Activated T-helper 17 cell treated with anti-CD3 and anti-CD28 coated beads, Interleukin-2, amount 50 U/mL, for 72 hours (primary cell): ENCODE measurements around the gene SGK1. TPM values are rescaled to one million over a fixed set of nuclear protein-coding genes. Genes with fewer than 3 reads are reported as not detected.
A peak's percentile ranks its signal among the peaks of the same experiment; 100 is the strongest.
"Not testable (repeated sequence)": the region's sequence is repeated elsewhere in the genome, so short reads cannot be mapped to it uniquely, and the experiment has no call there.

Experiments
- ATAC-seq: fragments of 150-1000 bp; cut with Tn5 transposase; replicated peaks from 2 replicates; pipeline ENCODE4 v1.10.0; 2021; ENCODE audit warnings: mild to moderate bottlenecking, moderate library complexity
- H3K27ac Mint-ChIP-seq: one replicate; pipeline ENCODE4 v1.8.0; 2022; ENCODE audit warnings: mixed read lengths
- H3K27me3 Mint-ChIP-seq: one replicate; pipeline ENCODE4 v1.8.0; 2022; ENCODE audit warnings: mixed read lengths
- H3K36me3 Mint-ChIP-seq: one replicate; pipeline ENCODE4 v1.8.0; 2022; ENCODE audit warnings: low read depth, mild to moderate bottlenecking, mixed read lengths
- H3K4me1 Mint-ChIP-seq: one replicate; pipeline ENCODE4 v1.8.0; 2022; ENCODE audit warnings: mixed read lengths
- H3K4me3 Mint-ChIP-seq: one replicate; pipeline ENCODE4 v1.8.0; 2022; ENCODE audit warnings: mild to moderate bottlenecking, mixed read lengths
- H3K9me3 Mint-ChIP-seq: one replicate; pipeline ENCODE4 v1.8.0; 2022; ENCODE audit warnings: mixed read lengths
- total RNA-seq, 2 donors: library from RNA; stranded (reverse); gene quantifications; one replicate each; pipeline ENCODE4 v1.2.3, GENCODE V29; 2022

Gene SGK1
- total RNA-seq, 2 donors from 2014 or later: 29.7 to 51.5 TPM

DNA sequence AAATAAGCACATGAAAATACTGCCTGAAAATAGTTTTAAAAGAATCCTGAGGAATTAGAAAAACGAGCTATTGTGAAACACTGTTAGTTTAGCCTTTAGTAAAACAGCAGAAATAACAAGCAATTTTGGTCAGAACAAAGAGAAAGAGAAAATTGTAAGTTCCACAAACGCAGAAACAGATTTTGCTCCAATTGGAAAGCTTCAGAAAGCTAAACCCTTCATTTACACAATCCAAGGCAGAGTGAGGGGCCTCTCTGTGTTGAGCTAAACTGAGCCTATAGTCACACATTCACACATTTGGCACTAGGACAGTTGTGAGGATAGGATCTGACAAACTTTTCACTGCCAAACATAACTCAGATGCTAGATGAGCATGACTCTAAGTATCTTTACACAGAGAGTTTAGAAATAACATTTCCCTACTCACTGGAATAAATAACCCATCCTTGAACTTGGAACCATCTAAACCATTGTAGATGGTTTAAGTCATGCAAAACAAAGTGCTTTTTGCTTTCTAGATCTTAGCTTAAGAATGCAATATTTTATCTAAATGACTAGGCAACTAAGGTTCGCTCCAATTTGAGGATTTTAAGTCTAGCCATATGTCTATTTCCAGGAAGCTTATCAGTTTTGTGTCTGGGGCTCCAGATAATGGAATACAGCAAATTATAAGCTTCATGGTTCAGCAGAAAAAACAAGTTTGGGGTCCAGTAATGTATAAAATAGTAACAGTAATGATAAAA lies 122.6 kb downstream of the SGK1 start:
- no peak for ATAC-seq
- Mint-ChIP-seq H3K27me3 (no peaks in the 10 kb centered on the region), H3K9me3 (no peaks in the 10 kb centered on the region), H3K4me3 (no peak overlapping the region), H3K36me3 (no peaks in the 10 kb centered on the region), H3K27ac (no peak overlapping the region), H3K4me1 (peaks cover 5% of the 10 kb centered on the region)

DNA sequence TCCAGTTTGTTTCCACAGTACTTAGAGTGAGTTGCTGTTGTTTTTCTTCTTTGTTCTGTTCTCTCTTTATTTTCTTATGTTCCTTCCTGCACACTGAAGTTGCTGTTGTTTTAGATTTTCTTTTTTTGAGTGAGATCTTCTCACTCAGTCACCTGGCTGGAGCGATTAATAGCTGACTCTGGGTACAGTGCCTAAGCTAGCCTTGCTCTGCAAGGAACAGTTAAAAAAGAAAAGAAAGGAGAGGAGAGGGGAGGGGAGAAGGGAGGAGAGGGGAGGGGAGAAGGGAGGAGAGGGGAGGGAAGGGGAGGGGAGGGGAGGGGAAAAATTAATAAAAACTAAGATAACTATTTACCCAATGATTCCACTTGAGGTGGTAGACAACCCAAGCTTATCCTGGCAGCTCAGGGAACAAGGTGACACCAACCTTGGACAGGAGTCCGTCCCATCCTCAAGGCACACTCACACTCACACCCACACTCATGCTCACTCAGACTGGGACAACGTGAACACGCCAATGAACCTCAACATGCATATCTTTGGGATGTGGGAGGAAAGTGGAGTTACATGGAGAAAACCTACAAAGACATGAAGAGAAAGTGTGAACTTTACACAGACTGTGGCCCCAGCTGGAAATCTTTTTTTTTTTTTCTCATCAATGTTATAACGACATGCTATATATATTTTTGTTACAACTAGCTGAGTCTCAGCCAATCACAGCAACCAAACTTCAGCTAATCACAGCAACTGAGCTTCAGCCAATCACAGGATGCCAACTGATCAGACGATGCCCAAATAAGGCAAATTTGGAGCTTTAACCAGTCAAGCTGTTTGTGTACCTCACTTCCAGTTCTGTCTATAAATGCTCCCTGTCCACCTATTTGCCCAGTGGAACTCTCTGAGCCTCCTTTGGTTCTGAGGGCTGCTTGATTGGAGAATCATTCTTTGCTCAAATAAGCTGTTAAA lies 124.1 kb downstream of the SGK1 start:
- no peak for ATAC-seq
- Mint-ChIP-seq H3K27me3 (no peaks in the 10 kb centered on the region), H3K4me1 (peaks cover 5% of the 10 kb centered on the region), H3K9me3 (no peaks in the 10 kb centered on the region), H3K4me3 (no peak overlapping the region), H3K27ac (peak overlapping the region; percentile 15), H3K36me3 (no peaks in the 10 kb centered on the region)

DNA sequence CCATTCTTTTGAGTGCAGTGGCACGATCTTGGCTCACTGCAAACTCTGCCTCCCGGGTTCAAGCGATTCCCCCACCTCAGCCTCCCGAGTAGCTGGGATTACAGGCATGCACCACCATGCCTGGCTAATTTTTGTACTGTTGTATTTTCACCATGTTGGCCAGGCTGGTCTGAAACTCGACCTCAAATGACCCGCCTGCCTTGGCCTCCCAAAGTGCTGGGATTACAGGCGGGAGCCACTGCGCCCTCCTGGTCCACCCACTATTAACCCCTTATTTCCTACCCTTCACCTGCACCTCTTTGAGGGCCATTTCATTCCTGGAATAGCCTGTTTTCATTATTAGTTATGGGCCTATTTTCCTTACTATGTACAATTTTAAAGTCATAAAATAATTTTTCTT lies 125.3 kb downstream of the SGK1 start:
- ATAC-seq, H3K27me3 Mint-ChIP-seq, H3K27ac Mint-ChIP-seq, H3K36me3 Mint-ChIP-seq, H3K4me1 Mint-ChIP-seq, H3K9me3 Mint-ChIP-seq, H3K4me3 Mint-ChIP-seq: not testable (repeated sequence)

- Mint-ChIP-seq H3K27me3 (no peaks in the 10 kb centered on the region), H3K27ac (no peak overlapping the region), H3K4me1 (no peaks in the 10 kb centered on the region), H3K9me3 (no peaks in the 10 kb centered on the region), H3K36me3 (no peaks in the 10 kb centered on the region), H3K4me3 (no peak overlapping the region)
- no peak for ATAC-seq
Measured at GRCh38 chr6:134190883-134191282, 127.0 kb downstream of the SGK1 start.

DNA sequence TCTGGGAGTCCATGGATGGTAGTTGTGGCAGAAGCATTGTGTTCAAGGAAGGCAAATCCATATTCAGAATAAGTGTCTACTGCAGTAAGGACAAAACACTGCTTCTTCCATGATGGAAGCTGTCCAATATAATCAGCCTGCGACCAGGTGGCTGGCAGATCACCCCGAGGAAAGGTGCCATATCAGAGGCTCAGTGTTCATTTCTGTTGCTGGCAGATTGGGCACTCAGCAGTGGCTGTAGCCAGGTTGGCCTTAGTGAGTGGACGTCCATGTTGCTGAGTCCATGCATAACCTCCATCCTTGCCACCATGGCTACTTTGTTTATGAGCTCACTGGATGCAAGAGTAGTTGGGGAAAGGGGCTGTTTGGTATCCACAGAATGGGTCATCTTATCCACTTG lies 130.2 kb downstream of the SGK1 start:
- Mint-ChIP-seq H3K27me3 (no peaks in the 10 kb centered on the region), H3K27ac (no peak overlapping the region), H3K4me1 (no peaks in the 10 kb centered on the region), H3K4me3 (no peak overlapping the region), H3K36me3 (no peaks in the 10 kb centered on the region), H3K9me3 (no peaks in the 10 kb centered on the region)
- ATAC-seq: no peak

DNA sequence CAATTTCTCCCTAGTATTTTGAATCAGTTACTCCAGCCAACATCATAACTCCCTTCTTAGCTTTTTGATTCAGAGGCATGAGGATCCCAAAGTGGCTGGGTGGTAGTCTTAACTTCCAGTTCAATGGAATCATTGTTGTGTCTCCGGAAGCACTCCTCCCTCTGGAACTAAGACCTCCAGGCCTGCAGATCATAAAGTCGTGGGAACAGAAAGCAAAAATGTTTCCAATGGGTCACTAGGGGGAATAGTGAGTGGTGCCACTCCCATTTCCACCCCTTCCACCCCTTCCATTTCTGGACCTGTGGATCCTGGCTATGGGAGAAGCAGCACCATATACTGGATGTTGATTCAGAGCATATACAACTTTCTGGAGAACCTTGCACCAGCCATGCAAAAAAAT lies 130.8 kb downstream of the SGK1 start:
- Mint-ChIP-seq H3K27me3 (no peaks in the 10 kb centered on the region), H3K36me3 (no peaks in the 10 kb centered on the region), H3K9me3 (no peaks in the 10 kb centered on the region), H3K4me1 (no peaks in the 10 kb centered on the region), H3K27ac (no peak overlapping the region), H3K4me3 (no peak overlapping the region)
- no peak for ATAC-seq

GRCh38 chr6:134186355-134186754 lies 131.6 kb downstream of the SGK1 start:
- H3K27me3 Mint-ChIP-seq: no peaks in the 10 kb centered on the region
- H3K36me3 Mint-ChIP-seq: no peaks in the 10 kb centered on the region
- no peak for ATAC-seq
- H3K4me3 Mint-ChIP-seq: no peak overlapping the region
- no peaks in the 10 kb centered on the region for H3K9me3 Mint-ChIP-seq
- no peak overlapping the region for H3K27ac Mint-ChIP-seq
- H3K4me1 Mint-ChIP-seq: no peaks in the 10 kb centered on the region

DNA sequence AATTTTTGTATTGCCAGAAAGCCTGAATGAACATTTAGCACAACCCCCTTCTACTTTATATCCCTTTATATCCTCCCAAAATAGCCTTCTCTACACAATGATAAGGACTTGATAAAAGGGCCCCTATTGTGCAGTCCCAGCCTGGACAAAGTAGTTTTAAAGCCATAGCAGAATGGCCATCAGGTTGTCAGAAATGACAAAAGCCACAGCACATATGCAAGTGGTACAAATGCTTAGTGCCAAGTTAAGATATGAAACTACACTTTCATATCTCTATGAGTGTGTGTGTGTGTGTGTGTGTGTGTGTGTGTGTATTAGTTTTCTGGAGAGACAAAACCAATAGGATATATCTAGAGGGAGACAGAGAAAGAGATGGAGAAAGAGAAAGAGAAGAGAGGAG lies 132.6 kb downstream of the SGK1 start:
- ATAC-seq: no peak
- Mint-ChIP-seq H3K4me3 (no peak overlapping the region), H3K27ac (no peak overlapping the region), H3K9me3 (no peaks in the 10 kb centered on the region), H3K4me1 (no peaks in the 10 kb centered on the region), H3K36me3 (no peaks in the 10 kb centered on the region), H3K27me3 (no peaks in the 10 kb centered on the region)

- no peaks in the 10 kb centered on the region for H3K9me3 Mint-ChIP-seq
- no peak overlapping the region for H3K27ac Mint-ChIP-seq
- no peak for ATAC-seq
- no peak overlapping the region for H3K4me3 Mint-ChIP-seq
- no peaks in the 10 kb centered on the region for H3K27me3 Mint-ChIP-seq
- no peaks in the 10 kb centered on the region for H3K4me1 Mint-ChIP-seq
- no peaks in the 10 kb centered on the region for H3K36me3 Mint-ChIP-seq
Measured at GRCh38 chr6:134183844-134184243, 134.1 kb downstream of the SGK1 start.

- Mint-ChIP-seq H3K9me3 (no peaks in the 10 kb centered on the region), H3K27me3 (no peaks in the 10 kb centered on the region), H3K36me3 (peaks cover 3% of the 10 kb centered on the region), H3K27ac (no peak overlapping the region), H3K4me1 (peaks cover 4% of the 10 kb centered on the region), H3K4me3 (no peak overlapping the region)
- no peak for ATAC-seq
Measured at GRCh38 chr6:134182528-134182927, 135.4 kb downstream of the SGK1 start.

DNA sequence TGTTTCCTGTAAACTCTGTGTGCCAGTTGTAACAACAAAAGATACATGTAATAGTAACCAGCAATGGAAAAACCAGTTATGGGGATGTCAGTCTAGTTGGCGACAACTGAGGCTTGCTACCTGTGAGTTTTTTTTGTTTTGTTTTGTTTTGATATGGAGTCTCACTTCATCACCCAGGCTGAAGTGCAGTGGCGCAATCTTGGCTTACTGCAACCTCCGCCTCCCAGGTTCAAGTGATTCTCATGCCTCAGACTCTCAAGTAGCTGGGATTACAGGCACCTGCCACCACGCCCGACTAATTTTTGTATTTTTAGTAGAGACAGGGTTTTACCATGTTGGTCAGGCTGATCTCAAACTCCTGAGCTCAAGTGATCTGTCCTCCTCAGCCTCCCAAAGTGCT lies 136.2 kb downstream of the SGK1 start:
- not testable (repeated sequence) for H3K9me3 Mint-ChIP-seq, H3K4me3 Mint-ChIP-seq, ATAC-seq, H3K4me1 Mint-ChIP-seq, H3K27me3 Mint-ChIP-seq, H3K27ac Mint-ChIP-seq, H3K36me3 Mint-ChIP-seq

DNA sequence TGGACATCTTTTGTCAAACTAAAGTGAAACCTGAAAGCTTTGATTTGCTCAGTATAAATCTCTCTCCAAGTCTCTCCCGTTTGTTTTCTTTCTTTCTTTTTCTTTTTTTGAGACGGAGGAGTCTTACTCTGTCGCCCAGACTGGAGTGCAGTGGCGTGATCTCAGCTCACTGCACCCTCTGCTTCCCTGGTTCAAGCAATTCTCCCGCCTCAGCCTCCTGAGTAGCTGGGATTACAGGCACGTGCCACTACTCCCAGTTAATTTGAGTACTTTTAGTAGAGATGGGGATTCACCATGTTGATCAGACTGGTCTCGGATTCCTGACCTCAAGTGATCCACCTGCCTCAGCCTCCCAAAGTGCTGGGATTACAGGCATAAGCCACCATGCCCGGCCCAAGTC lies 136.7 kb downstream of the SGK1 start:
- H3K4me3 Mint-ChIP-seq, H3K9me3 Mint-ChIP-seq, H3K27ac Mint-ChIP-seq, H3K36me3 Mint-ChIP-seq, H3K4me1 Mint-ChIP-seq, ATAC-seq, H3K27me3 Mint-ChIP-seq: not testable (repeated sequence)

DNA sequence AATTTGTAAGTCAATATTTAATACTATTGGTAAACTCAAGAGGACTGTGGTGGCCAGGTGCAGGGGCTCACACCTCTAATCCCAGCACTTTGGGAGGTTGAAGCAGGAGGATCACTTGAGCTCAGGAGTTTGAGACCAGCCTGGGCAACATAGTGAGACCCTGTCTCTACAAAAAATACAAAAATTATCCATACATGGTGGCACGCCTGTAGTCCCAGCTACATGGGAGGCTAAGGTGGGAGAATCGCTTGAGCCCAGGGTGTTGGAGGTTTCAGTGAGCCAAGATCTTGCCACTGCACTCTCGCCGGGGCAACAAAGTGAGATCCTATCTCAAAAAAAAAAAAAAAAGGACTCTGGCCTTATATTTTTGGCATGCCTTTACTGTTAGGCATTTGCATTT lies 137.4 kb downstream of the SGK1 start:
- Mint-ChIP-seq H3K4me1 (peaks cover 15% of the 10 kb centered on the region), H3K36me3 (peaks cover 13% of the 10 kb centered on the region)
- H3K9me3 Mint-ChIP-seq, ATAC-seq, H3K27ac Mint-ChIP-seq, H3K4me3 Mint-ChIP-seq, H3K27me3 Mint-ChIP-seq: not testable (repeated sequence)

DNA sequence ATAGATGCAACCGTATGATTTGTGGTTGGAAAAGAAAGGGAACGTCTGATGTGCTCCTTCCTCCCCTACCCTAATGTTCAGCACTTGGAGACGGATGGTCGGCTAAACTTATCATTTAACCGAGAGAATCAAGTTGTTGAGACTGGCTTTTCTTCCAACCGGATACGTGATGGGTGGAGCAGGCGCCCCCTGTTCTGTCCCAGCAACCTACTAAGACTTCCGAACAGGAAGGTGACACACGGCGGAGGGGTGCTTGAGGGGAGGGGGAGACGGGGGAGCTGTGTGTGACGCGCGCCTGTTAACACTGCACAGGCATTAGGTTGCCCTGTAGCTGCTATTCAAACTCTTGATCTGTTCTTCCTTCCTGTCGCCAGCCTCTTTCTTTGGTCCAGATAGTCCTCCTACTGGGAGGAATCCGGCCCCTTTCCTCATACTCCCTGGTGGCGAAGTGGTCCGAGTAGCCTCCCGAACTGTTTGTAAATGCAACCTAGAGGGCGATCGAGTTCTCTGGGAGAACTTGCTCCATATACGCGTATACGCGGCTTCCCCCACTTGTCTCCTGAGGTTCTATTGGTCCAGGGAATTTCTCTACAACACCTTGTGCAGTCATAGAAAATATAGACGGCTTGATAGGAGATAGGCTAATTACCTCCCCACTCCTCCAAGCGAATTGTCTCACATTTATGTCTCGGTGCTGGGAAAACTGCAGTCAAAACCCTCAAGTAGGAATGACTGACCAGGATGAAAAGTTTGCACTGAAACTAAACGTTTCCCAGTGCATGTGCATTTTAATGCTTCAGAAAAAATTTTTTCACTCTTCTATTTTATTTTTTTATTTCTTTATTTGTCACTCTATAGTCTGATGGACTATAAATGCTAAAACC lies 139.5 kb downstream of the SGK1 start:
- H3K27me3 Mint-ChIP-seq: no peaks in the 10 kb centered on the region
- H3K36me3 Mint-ChIP-seq: peaks cover 29% of the 10 kb centered on the region
- peak overlapping the region; percentile 91 for H3K4me3 Mint-ChIP-seq
- peaks cover 16% of the 10 kb centered on the region for H3K4me1 Mint-ChIP-seq
- ATAC-seq: peak; percentile 77
- no peaks in the 10 kb centered on the region for H3K9me3 Mint-ChIP-seq
- peak overlapping the region; percentile 84 for H3K27ac Mint-ChIP-seq
